Right lobe of liver (tissue), 6 donors: Measurements from ENCODE around the gene TMEM138. TPM values are rescaled to one million over a fixed set of nuclear protein-coding genes. Genes with fewer than 3 reads are reported as not detected.

Experiments
- ATAC-seq, 4 donors: fragments of 200-7000 bp; cut with Tn5 transposase; one replicate each; pipeline ENCODE4 v1.9.1; 2020; ENCODE audit warnings: mild to moderate bottlenecking in 4 of 4, moderate library complexity in 4 of 4
- DNase-seq, 3 donors: peaks; one replicate each; pipeline ENCODE4 v3.0.0-alpha.2; 2020
- H3K27ac ChIP-seq, 3 donors: fragments of 200-600 bp; one replicate each; pipeline ENCODE4 v1.8.0; 2022
- H3K27me3 ChIP-seq, 2 donors: fragments of 200-600 bp; one replicate each; pipeline ENCODE4 v1.8.0; 2022
- H3K36me3 ChIP-seq, 4 donors: fragments of 200-600 bp; sonication (generic) in 1 of 4; one replicate each; pipeline versions ENCODE4 v1.5.1 to v1.8.0; 2017 to 2022; ENCODE audit warnings: control low read depth in 1 of 4
- H3K4me1 ChIP-seq, 4 donors: fragments of 200-600 bp; sonication (generic) in 1 of 4; one replicate each; pipeline versions ENCODE4 v1.5.1 to v1.8.0; 2017 to 2022; ENCODE audit warnings: control low read depth in 1 of 4
- H3K4me3 ChIP-seq, 3 donors: fragments of 200-600 bp; one replicate each; pipeline ENCODE4 v1.8.0; 2022
- H3K9me3 ChIP-seq, 4 donors: fragments of 200-600 bp; sonication (generic) in 1 of 4; one replicate each; pipeline versions ENCODE4 v1.5.1 to v1.8.0; 2017 to 2022; ENCODE audit warnings: control low read depth in 1 of 4
- CTCF ChIP-seq, 4 donors: fragments of 200-600 bp in 3 of 4; fragments of 450-650 bp in 1 of 4; IDR thresholded peaks; one replicate each; pipeline versions ENCODE4 v1.5.1 to v1.8.0; 2016 to 2022; ENCODE audit warnings: antibody characterized with exemption in 4 of 4, mild to moderate bottlenecking in 2 of 4
- POLR2A ChIP-seq: fragments of 450-650 bp; IDR thresholded peaks from one replicate; pipeline ENCODE4 v1.6.1; 2017; ENCODE audit warnings: antibody characterized with exemption, mild to moderate bottlenecking
- WGBS: methylation state at CpG from one replicate; pipeline ENCODE4 v1.1.6; 2018; ENCODE audit warnings: low coverage, low lambda C conversion rate; ENCODE audit not compliant: insufficient coverage; ENCODE audit errors: missing lambda C conversion rate; 5-methylcytosine and 5-hydroxymethylcytosine counted together
- intact Hi-C, 2 donors: fragments of 100-400 bp; cut with DNase I; formaldehyde crosslinking; loops; one replicate each; pipeline versions ENCODE4 v1.11.2 to v1.14.1; 2022
- total RNA-seq, 6 experiments: library from RNA; depleted of rRNA in 2 of 6; stranded (reverse); fragments of >200 nt in 2 of 6; fragmentation: NEBNext Ultra II Directional in 3 of 6; extraction: Animal tissue kit (Norgen Biotek cat#: 25700) in 3 of 6; gene quantifications; one replicate each; pipeline versions ENCODE4 v1.1.0 to v1.2.4, GENCODE V29; 2016 to 2023
- donor health status: DM: no; HTN: yes; CAD: no.
- donor health status: DM: no; HTN: no; CAD: no.
- donor health status: DM: no; HTN: no; CAD: no.
- donor health status: DM: no; HTN: yes; CAD: no.
- donor health status: DM: no; HTN: yes; CAD: no.

Gene TMEM138
- total RNA-seq, 6 experiments from 2014 or later, result 18.2 to 41.0 (median 26.4) TPM

- TF ChIP-seq POLR2A (no peak), CTCF (IDR thresholded peaks at IDR 0.05) (no peak)
- ATAC-seq (no peak), DNase-seq (no peak)
- 43% methylated on average over 1 of the region's 1 CpG for WGBS
- Histone ChIP-seq H3K27ac (peak overlapping the region in 2 of 3 donors; percentile 83 to 85), H3K9me3 (no peaks in the 10 kb centered on the region), H3K4me3 (peak overlapping the region in 2 of 3 donors; percentile 50 to 94), H3K4me1 (peaks cover 0 to 42% (median 15%) of the 10 kb centered on the region in 4 donors), H3K36me3 (peaks cover 0 to 24% (median 11%) of the 10 kb centered on the region in 4 donors), H3K27me3 (no peaks in the 10 kb centered on the region)
- intact Hi-C loops, result loop anchor here (5.0 kb wide), 2 partner anchors 47 to 52 kb away; no protein-coding TSS in a partner anchor
These were observed 26.8 kb upstream of the TMEM138 start for GRCh38 chr11:61335355-61335710.

DNA sequence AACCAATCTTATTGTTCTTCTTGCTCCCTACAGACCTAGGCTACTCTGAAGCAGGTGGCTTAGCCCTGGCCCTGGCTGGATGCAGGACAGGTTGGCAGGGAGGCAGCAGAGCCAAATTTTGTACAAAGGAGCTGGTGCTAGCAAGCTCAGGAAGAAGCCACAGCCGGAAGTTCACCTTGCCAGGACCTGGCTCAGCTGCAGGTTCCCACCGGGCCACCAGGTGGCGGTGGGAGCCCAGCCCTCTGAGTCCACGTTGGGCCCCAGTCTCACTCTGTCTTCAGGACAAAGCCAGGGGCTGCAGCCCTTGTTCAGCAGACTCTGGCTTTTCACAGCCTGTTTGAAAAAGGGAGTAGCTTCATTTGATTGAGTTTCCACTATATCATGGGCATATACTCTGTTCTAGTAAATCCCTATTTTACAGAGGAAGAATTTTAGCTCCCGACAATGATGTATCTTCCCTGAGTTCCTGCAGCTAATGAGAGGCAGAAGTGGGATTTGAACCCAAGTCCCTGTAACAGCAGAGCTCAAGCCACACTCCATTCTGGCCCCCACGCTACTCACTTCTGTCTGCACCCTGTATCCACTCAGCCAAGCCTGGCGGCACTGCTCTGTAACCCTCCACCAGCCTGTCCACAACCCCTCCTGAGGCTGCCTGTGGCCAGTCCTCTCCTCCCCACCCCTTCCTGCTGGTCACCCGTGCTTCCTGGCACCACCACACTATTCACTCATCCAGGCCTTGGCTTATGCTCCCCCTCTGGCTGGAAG, 25.8 kb upstream of the TMEM138 start:
- Histone ChIP-seq H3K4me3 (peak overlapping the region in 1 of 3 donors; percentile 94), H3K36me3 (peaks cover 0 to 30% (median 11%) of the 10 kb centered on the region in 4 donors), H3K27me3 (no peaks in the 10 kb centered on the region), H3K4me1 (peaks cover 0 to 37% (median 14%) of the 10 kb centered on the region in 4 donors), H3K9me3 (no peaks in the 10 kb centered on the region), H3K27ac (peak overlapping the region in 2 of 3 donors; percentile 35 to 85)
- ATAC-seq (peak; percentile 74 to 81 (median 76)), DNase-seq (peak; percentile 82 to 86 (median 84))
- intact Hi-C loops, result loop anchor here (5.0 kb wide), 2 partner anchors 46 to 51 kb away; no protein-coding TSS in a partner anchor
- 33% methylated on average over 5 of the region's 8 CpGs for WGBS
- TF ChIP-seq POLR2A, result no peak
- peak; percentile 99 for TF ChIP-seq CTCF (IDR thresholded peaks at IDR 0.05)

- peaks cover 0 to 28% (median 10%) of the 10 kb centered on the region in 4 donors for H3K4me1 ChIP-seq
- no peak for DNase-seq
These were observed 24.3 kb upstream of the TMEM138 start for GRCh38 chr11:61337706-61338470.

More at GRCh38 chr11:61337706-61338470, 24.3 kb upstream of the TMEM138 start:
- no peaks in the 10 kb centered on the region for H3K27me3 ChIP-seq
- H3K4me3 ChIP-seq, result no peak overlapping the region
- intact Hi-C loops, result loop anchor here (5.0 kb wide), 2 partner anchors 44 to 49 kb away; no protein-coding TSS in a partner anchor
- ATAC-seq, result no peak
- no peak overlapping the region for H3K27ac ChIP-seq
- TF ChIP-seq CTCF (IDR thresholded peaks at IDR 0.05) (no peak), POLR2A (no peak)
- no peaks in the 10 kb centered on the region for H3K9me3 ChIP-seq
- WGBS, result 75% methylated on average over 4 of the region's 15 CpGs
- H3K36me3 ChIP-seq, result peaks cover 0 to 40% (median 17%) of the 10 kb centered on the region in 4 donors
